Right kidney (tissue), 1 donor: Measurements from ENCODE around the gene EXOSC5.

ENCODE experiments used
- DNase-seq: peaks from one replicate; pipeline ENCODE4 v3.0.0-alpha.2; 2016

The EXOSC5 gene

DNA sequence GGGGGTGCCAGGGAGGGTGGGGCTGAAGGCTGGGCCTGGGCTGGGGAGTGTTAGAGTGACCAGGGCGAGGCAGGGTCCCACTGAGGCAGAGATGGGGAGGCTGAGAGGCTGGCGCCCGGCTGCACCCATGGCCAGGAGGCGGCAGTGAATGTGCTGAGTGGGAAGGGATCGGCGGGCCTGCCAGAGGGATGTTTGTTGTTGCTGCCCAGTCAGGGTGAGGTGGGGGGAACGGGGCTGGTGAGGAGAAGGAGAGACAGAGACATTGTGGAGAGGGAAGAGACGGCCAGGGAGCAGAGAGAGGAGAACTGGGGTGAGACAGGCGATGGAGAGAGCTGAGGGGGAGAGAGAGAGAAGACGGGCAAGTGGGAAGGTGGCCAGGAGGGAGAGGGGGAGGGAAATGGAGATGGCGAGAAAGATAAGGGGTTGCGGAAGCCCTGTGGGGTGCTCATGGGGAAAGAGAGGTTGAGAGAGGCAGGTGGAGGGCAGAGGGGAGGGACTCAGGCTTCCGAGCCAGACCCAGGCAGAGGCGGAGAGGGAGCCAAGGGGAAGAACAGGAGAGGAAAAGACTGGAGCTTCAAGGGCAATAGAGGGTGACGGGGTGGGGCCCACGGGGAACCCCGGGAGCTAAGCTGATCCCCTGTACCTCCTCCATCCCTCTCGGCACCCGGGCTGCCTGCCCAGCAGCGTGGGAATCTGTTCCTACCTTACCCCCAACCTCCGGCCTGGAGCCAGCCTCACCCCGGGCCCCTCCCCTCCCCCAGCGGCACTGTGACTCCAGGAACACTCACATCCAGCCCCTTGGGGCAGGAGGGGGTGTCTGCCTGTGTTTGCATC, 30.7 kb upstream of the EXOSC5 start:
- peak; percentile 54 for DNase-seq

DNA sequence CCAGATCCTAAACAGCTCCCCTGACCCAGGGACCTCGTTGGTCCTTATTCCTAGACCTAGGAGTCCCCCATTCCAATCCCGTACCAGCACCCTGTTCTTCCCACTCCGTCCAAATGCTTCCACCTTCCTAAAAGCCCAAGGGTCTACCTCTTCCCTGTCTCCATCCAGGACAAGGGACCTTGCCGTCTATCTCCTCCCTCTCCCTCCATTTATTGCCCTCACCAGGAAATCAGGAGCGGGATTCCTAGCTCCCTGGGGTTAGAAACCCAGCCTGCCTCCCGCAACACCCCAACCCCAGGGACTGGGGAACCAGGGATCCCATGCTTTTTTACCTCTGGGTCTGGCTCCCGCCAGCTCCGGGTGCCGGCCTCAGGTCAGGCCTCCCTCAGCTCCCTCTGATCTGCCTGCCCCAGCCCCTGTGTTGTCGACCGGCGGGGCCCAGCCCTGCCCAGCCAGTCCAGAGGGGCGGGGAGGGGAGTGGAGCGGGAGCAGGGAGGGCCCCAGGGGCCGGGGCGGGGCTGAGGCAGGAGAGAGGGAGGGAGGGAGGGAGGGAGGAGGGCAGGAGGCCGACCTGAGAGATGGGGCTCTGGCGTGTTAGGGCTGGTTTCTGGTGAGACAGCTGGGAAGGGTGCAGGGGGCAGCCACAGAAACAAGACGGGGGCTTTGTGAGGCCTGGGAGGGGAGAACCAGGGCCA, 29.9 kb upstream of the EXOSC5 start, which contains the start of gene B3GNT8:
B3GNT8 (minus strand) TSS at position 423 of the 695 bp plus-strand sequence. CDS start 596 bp downstream, outside the sequence.
- peak; percentile 64 for DNase-seq

DNA sequence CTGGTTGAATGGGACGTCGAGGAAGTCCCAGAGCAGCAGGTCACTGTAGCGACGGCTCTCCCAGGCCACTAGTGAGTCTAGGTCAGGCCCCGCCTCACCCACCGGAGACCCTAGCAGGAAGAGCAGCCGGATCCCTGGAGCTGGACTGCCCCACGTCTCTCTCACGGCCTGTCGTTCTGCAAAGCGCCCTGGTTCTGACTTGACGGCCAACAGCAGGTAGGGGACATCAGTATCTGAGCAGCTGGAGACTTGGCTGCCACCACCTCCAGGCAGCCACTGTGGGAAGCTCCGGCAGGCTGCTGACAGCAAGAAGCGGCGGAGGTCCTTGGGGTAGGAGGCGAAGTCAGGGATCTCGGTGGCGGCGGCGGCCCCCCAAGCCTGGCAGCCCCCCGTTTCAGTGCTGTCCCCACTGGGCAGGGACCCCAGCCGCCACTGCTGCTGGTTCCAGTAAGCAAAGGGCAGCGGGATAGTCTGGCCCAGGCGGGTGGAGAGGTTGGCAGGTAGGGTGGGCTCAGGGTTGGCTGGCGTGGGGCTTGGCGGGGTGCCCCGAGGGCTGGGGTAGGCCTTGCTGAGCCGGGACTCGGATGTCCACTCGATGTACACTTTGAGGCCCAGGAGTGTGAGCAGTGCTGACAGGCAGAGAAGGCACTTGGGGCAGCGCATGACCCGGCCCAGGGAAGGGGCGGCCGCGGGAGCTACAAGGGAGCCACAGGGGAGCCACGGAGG, 29.1 kb upstream of the EXOSC5 start:
- DNase-seq, result no peak

DNA sequence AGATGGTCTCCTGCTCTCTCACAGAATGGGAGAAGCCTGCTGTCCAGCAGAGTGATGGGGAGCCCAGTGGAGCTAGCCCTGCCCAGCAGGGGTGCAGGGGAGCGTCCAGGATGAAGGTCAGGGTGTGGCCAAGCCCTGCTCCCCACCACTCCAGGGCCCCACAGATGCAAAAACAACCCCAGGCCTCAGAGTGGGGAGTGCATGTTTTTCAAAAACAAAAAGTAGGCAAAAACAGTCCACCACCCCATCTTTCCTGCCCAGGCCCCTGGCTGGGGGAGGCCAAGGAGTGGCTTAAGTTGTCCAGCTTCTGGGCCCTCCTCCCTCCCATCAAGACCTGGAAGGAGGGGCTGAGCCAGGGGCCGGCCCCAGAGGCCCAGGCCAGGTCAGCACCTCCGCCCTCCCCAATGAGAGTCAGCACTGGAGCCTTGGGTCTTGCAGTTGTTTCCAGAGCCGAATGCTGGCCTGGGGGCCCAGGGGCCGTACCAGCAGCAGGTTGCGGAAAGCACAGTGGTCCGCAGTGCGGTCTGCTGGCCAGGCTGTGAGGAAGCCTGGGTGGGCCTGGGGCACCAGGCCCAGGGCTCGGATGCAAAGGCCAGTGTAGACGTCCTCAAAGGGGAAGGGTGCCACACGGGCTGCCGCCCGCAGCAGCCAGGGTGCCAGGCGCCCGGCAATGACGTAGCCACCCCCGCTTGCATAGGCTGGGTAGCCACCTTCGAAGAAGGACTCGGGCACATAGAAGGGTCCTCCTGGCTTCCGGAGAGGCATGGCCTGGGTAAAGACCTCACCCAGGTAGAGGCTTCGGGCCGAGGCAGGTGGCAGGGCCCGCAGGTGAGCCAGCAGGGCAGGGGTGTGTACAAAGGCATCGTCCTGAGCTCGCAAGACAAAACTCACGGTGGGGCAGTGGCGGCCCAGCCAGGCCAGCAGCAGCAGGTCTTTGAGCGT, 28.3 kb upstream of the EXOSC5 start:
- no peak for DNase-seq

DNA sequence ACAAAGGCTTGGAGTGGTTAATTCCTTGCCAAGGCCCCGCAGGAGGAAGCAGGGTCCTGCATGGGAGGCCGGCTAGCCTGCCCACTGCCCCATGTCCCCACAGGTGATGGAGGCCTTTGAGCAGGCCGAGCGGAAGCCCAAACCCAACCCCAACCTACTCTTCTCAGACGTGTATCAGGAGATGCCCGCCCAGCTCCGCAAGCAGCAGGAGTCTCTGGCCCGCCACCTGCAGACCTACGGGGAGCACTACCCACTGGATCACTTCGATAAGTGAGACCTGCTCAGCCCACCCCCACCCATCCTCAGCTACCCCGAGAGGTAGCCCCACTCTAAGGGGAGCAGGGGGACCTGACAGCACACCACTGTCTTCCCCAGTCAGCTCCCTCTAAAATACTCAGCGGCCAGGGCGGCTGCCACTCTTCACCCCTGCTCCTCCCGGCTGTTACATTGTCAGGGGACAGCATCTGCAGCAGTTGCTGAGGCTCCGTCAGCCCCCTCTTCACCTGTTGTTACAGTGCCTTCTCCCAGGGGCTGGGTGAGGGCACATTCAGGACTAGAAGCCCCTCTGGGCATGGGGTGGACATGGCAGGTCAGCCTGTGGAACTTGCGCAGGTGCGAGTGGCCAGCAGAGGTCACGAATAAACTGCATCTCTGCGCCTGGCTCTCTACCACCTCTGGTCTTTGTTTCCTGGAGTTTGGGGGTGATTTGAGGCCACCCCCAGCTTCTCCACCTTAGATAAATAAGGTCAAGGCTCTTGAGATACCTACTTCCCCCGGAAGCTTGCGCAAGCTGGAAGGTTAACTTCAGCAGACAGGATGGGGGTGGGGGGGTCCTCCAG, 27.4 kb upstream of the EXOSC5 start:
- DNase-seq, result no peak

DNA sequence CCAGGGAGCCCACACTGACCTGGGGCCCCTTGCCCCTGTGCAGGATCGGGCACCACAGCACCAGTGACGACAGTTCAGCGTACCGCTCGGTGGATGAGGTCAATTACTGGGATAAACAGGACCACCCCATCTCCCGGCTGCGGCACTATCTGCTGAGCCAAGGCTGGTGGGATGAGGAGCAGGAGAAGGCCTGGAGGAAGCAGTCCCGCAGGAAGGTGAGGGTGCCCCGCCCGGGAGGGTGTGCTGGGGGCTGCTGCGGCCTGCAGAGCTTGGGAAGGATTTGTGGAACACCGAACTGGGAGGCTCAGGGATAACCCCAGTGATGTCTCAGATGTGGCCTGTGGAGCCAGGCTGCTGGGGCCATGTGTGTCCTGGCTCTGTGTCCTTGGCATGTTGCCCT, 25.8 kb upstream of the EXOSC5 start:
- no peak for DNase-seq

DNA sequence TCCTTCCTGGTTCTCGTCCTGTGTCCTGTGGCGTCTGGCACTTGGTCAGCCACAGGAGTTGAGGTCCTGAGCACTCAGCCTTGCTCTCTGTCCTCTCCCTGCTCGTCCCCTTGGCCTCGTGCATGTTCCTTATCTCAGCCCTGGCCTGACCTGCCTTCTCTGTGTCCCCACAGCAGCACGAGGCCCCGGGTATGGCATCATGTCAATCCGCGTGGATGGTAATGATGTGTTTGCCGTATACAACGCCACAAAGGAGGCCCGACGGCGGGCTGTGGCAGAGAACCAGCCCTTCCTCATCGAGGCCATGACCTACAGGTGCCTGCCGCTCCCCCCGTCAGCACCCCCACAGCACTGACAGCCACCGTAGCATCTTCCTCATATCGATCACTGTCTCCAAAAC, 25.3 kb upstream of the EXOSC5 start:
- DNase-seq, result no peak

DNA sequence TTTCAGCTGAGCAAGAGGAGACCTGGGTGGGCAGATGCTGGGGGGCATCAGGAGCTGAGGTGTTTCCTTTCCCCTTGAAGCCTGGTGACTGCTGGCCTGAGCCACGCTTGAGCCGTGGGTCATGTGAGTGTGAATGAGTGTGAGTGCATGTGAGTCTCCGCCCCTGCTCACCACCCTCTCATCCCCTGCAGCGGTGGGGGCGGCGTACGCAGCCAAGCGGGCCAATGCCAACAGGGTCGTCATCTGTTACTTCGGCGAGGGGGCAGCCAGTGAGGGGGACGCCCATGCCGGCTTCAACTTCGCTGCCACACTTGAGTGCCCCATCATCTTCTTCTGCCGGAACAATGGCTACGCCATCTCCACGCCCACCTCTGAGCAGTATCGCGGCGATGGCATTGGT, 24.8 kb upstream of the EXOSC5 start:
- no peak for DNase-seq

DNA sequence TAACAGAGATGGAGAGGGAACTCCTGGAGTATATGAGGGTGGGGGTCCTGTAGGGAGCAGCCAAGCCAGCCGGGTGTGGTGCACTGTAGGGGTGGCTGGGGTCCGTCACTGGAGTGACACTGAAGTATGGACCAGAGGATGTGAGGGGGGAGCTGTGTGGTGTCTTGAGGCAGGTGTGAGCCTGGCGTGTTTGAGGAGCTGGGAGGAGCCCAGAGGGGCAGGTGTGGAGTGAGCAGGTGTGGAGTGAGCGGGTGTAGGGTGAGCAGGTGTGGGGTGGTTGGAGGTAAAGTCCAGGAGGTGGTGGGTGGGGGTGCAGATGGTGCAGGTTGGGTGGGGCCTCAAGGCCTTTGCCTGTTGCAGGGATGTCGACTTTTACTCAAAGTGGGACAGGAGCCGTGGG, 24.2 kb upstream of the EXOSC5 start:
- DNase-seq, result no peak

- DNase-seq, result no peak
Measured at GRCh38 chr19:41420101-41420880, 23.1 kb upstream of the EXOSC5 start.

GRCh38 chr19:41416194-41416674, 19.1 kb upstream of the EXOSC5 start:
- DNase-seq, result no peak

GRCh38 chr19:41415154-41415571, 18.0 kb upstream of the EXOSC5 start:
- DNase-seq, result no peak

GRCh38 chr19:41414461-41414860, 17.3 kb upstream of the EXOSC5 start:
- DNase-seq, result no peak

- no peak for DNase-seq
Measured at GRCh38 chr19:41413947-41414346, 16.8 kb upstream of the EXOSC5 start.

GRCh38 chr19:41412953-41413352, 15.8 kb upstream of the EXOSC5 start:
- DNase-seq, result no peak

GRCh38 chr19:41411968-41412265, 14.8 kb upstream of the EXOSC5 start:
- no peak for DNase-seq

DNA sequence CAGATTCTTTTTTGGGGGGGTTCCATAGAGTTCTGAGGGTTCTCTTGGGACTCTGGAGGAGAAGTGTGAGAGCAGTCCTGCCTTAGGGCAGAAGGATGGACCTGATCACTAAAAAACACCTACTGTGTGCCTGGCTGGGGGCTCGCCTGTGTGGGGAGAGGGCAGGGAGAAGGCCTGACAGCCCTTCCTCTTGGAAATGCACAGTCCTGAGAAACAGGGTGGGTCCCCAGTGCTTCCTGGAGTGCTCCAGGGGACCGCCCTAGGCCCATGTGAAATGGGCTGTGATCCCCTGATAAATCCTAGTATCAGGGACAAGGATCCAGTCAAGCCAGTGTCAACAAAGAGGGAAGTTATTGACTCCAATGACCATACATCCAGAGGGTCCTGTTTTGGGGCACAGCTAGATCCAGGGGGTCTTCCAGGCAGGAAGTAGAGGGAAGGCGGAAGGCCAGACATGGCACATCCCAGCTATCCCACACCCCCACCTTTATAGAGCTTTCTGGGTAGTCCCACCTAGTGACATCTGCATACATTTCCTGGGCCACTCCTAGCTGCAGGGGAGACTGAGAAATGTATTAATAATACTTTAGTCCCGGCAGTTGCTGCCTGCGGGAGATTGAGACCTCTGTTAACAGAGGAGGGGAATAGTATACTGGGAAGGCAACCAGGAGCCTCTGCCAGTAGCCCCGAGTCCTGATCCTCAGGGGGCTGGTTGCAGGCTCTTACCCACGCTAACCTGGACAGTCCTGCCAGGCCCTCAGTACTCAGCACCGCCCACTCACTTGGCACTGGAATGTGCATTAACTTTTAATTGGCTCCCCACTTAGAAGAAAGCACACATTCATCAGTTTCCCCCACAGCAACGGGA, 14.2 kb upstream of the EXOSC5 start:
- DNase-seq, result no peak

DNA sequence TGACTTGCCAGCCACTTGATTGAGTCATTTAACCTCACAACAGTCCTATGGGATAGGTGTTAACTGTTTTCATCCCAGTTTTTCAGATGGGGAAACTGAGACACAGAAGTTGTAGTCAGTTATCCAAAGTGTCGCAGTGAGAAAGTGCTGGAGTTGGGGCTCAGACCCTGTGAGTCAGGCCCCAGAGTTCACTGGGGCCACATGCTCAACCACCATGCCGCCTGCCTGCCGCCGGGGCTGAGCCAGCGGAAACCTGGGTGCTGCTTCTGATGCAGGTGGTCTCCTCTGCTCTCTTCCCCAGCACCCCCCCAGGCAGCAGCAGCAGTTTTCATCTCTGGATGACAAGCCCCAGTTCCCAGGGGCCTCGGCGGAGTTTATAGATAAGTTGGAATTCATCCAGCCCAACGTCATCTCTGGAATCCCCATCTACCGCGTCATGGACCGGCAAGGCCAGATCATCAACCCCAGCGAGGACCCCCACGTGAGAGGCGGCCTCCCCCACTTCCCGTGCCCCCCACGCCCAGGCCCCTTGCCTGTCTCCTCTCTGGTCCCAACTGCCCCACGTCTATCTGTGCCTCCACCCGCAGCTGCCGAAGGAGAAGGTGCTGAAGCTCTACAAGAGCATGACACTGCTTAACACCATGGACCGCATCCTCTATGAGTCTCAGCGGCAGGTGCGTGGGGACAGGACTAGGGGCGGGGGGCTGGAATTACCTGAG, 13.3 kb upstream of the EXOSC5 start:
- no peak for DNase-seq
